HEK293 (cell line): ENCODE results near the gene GPALPP1.

Experiments
- CTCF ChIP-seq: fragments of 450-650 bp; formaldehyde crosslinking; IDR thresholded peaks from 2 replicates; pipeline ENCODE4 v1.5.1; 2016; ENCODE audit warnings: missing biosample characterization, missing genetic modification characterization
- MZF1 ChIP-seq: fragments of 450-650 bp; formaldehyde crosslinking; IDR thresholded peaks from 2 replicates; pipeline ENCODE4 v1.5.1; 2017; ENCODE audit warnings: missing biosample characterization, missing genetic modification characterization, borderline replicate concordance
- OVOL3 ChIP-seq: fragments of 450-650 bp; formaldehyde crosslinking; IDR thresholded peaks from 2 replicates; pipeline ENCODE4 v1.5.1; 2016; ENCODE audit warnings: missing biosample characterization, missing genetic modification characterization
- PBX3 ChIP-seq: sonication (generic); formaldehyde crosslinking; IDR thresholded peaks from 2 replicates; pipeline ENCODE4 v1.8.1; 2022; ENCODE audit warnings: mild to moderate bottlenecking, moderate library complexity, missing genetic modification reagents
- ZNF16 ChIP-seq: fragments of 450-650 bp; formaldehyde crosslinking; IDR thresholded peaks from 2 replicates; pipeline ENCODE4 v1.5.1; 2016; ENCODE audit warnings: low read depth, missing biosample characterization, missing genetic modification characterization
- ZNF239 ChIP-seq: fragments of 450-650 bp; formaldehyde crosslinking; IDR thresholded peaks from 2 replicates; pipeline ENCODE4 v1.5.1; 2016; ENCODE audit warnings: missing biosample characterization, missing genetic modification characterization
- ZNF274 ChIP-seq, 2 experiments: fragments of 200-500 bp in 1 of 2; fragments of 450-650 bp in 1 of 2; sonication (Bioruptor generic) in 1 of 2; formaldehyde crosslinking in 1 of 2; IDR thresholded peaks; 2 replicates each; pipeline versions ENCODE4 v1.5.1 to v1.6.1; 2014 to 2016; ENCODE audit warnings: borderline replicate concordance in 1 of 2, inconsistent platforms in 1 of 2, low read length in 1 of 2, missing biosample characterization in 1 of 2, missing genetic modification characterization in 1 of 2
- ZNF394 ChIP-seq: fragments of 450-650 bp; formaldehyde crosslinking; IDR thresholded peaks from 2 replicates; pipeline ENCODE4 v1.5.1; 2016; ENCODE audit warnings: missing biosample characterization, missing genetic modification characterization, mild to moderate bottlenecking, moderate library complexity, borderline replicate concordance
- ZNF560 ChIP-seq: fragments of 450-650 bp; formaldehyde crosslinking; IDR thresholded peaks from 2 replicates; pipeline ENCODE4 v1.5.1; 2017; ENCODE audit warnings: missing biosample characterization, missing genetic modification characterization, borderline replicate concordance
- ZNF654 ChIP-seq: fragments of 450-650 bp; formaldehyde crosslinking; IDR thresholded peaks from 2 replicates; pipeline ENCODE4 v1.5.1; 2016; ENCODE audit warnings: low read depth, missing biosample characterization, missing genetic modification characterization
- ZNF701 ChIP-seq: fragments of 450-650 bp; formaldehyde crosslinking; IDR thresholded peaks from 2 replicates; pipeline ENCODE4 v1.5.1; 2016; ENCODE audit warnings: missing biosample characterization, missing genetic modification characterization
- ZNF785 ChIP-seq: fragments of 450-650 bp; formaldehyde crosslinking; IDR thresholded peaks from 2 replicates; pipeline ENCODE4 v1.5.1; 2016; ENCODE audit warnings: missing biosample characterization, missing genetic modification characterization
- TF ChIP-seq, protein P1 (sequence below): fragments of 450-650 bp; formaldehyde crosslinking; IDR thresholded peaks from 2 replicates; pipeline ENCODE4 v1.5.1; 2017; ENCODE audit warnings: missing biosample characterization, missing genetic modification characterization
- TF ChIP-seq, protein P2 (sequence below): fragments of 450-650 bp; formaldehyde crosslinking; IDR thresholded peaks from 2 replicates; pipeline ENCODE4 v1.5.1; 2016; ENCODE audit warnings: missing biosample characterization, missing genetic modification characterization

DNA sequence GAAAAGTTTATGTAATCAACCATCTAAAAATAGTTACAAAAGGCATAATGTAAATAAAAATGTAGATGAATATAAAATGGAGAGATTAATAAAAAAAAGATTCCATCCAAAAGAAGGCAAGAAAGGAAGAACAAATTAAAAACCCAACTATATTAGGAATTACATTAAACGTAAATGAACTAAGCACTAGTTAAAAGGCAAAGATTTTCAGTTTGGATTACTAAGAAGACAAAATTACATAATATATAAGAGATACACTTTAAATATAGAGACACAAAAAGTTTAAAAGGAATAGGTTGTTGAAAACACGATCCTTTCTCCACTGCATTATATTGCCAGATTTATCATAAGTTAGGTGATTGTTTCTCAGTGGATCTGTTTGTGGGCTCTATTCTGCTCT, 27.3 kb upstream of the GPALPP1 start:
- TF ChIP-seq ZNF16 (no peak), ZNF701 (tag by site-specific recombination) (no peak), CTCF (no peak), ZNF654 (tag by site-specific recombination) (no peak), ZNF394 (tag by site-specific recombination) (no peak), OVOL3 (no peak), ZNF560 (tag by site-specific recombination) (no peak), PBX3 (CRISPR knock-in tag) (no peak), MZF1 (no peak), ZNF785 (tag by site-specific recombination) (no peak), ZNF274 (IDR thresholded peaks at IDR 0.05; ENCODE audit: low read length) (no peak), ZNF274 (tag by site-specific recombination; IDR thresholded peaks at IDR 0.05; ENCODE audit: borderline replicate concordance) (no peak), ZNF239 (tag by site-specific recombination) (no peak)
- TF ChIP-seq, protein P1, sequence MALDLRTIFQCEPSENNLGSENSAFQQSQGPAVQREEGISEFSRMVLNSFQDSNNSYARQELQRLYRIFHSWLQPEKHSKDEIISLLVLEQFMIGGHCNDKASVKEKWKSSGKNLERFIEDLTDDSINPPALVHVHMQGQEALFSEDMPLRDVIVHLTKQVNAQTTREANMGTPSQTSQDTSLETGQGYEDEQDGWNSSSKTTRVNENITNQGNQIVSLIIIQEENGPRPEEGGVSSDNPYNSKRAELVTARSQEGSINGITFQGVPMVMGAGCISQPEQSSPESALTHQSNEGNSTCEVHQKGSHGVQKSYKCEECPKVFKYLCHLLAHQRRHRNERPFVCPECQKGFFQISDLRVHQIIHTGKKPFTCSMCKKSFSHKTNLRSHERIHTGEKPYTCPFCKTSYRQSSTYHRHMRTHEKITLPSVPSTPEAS: no peak
- TF ChIP-seq, protein P2, sequence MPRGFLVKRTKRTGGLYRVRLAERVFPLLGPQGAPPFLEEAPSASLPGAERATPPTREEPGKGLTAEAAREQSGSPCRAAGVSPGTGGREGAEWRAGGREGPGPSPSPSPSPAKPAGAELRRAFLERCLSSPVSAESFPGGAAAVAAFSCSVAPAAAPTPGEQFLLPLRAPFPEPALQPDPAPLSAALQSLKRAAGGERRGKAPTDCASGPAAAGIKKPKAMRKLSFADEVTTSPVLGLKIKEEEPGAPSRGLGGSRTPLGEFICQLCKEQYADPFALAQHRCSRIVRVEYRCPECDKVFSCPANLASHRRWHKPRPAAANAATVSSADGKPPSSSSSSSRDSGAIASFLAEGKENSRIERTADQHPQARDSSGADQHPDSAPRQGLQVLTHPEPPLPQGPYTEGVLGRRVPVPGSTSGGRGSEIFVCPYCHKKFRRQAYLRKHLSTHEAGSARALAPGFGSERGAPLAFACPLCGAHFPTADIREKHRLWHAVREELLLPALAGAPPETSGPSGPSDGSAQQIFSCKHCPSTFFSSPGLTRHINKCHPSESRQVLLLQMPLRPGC (tag by site-specific recombination): no peak
